ENCODE data around the gene HTT-AS.

GRCh38 chr4:3123181-3123671 is 48.9 kb upstream of the HTT-AS start:
- TF ChIP-seq CTCF (IDR thresholded peaks at IDR 0.05) (no peak), POLR2A (IDR thresholded peaks at IDR 0.05) (no peak)

Measured in esophagus squamous epithelium (tissue), 4 donors.